Measurements from ENCODE around the gene DMC1. TPM values are rescaled to one million over a fixed set of nuclear protein-coding genes. Genes with fewer than 3 reads are reported as not detected.
A peak's percentile ranks its signal among the peaks of the same experiment; 100 is the strongest.

Gene DMC1
- total and polyA plus RNA-seq, 2 of the 4 experiments (the other 2 are of a cell fraction) = 0.18 to 0.38 TPM

GRCh38 chr22:38469306-38469781 is 100.6 kb downstream of the DMC1 start:
- Histone ChIP-seq H2BK15ac (ENCODE audit: low read depth, low read length) (no peak overlapping the region), H3K4me1 (ENCODE audit: control insufficient read depth, insufficient read depth, low read length) (peaks cover 13% of the 10 kb centered on the region), H3K27ac (ENCODE audit: insufficient read depth, low read length) (no peak overlapping the region; the same call in 1 of the 2 replicates), H3K18ac (ENCODE audit: low read depth, low read length) (no peak overlapping the region), H3K9me1 (ENCODE audit: insufficient read depth, low read length) (peaks cover 17% of the 10 kb centered on the region), H3K56ac (ENCODE audit: extremely low read depth, insufficient read depth, low read length) (no peak overlapping the region), H2BK120ac (ENCODE audit: low read depth, low read length) (no peak overlapping the region), H3K4ac (ENCODE audit: low read depth, low read length) (peak overlapping the region; percentile 100), H2AK5ac (ENCODE audit: low read depth, low read length) (peak overlapping the region; percentile 99), H4K20me1 (ENCODE audit: insufficient read depth, low read length) (no peaks in the 10 kb centered on the region; the same call in 1 of the 2 replicates), H3K4me3 (ENCODE audit: insufficient read depth, low read depth, low read length) (peak overlapping the region; percentile 95; the same call in 1 of the 2 replicates), H3K27me3 (ENCODE audit: control insufficient read depth, insufficient read depth, low read length) (no peaks in the 10 kb centered on the region), H2AFZ (replicated peaks; ENCODE audit: low read length, poor library complexity) (no peak overlapping the region), H3K23ac (ENCODE audit: low read depth, low read length) (peak overlapping the region; percentile 12; the same call in 1 of the 2 replicates), H3K9ac (ENCODE audit: low read depth, low read length) (no peak overlapping the region), H3K4me2 (ENCODE audit: low read depth, low read length) (peak overlapping the region; percentile 88), H2BK20ac (ENCODE audit: low read depth, low read length) (no peak overlapping the region), H3K9me3 (ENCODE audit: control insufficient read depth, insufficient read depth, low read length) (no peaks in the 10 kb centered on the region), H3K36me3 (ENCODE audit: control insufficient read depth, insufficient read depth, low read length) (peaks cover 10% of the 10 kb centered on the region), H4K91ac (ENCODE audit: insufficient read depth, low read depth, low read length) (peak overlapping the region; percentile 96; the same call in 1 of the 2 replicates), H2BK5ac (ENCODE audit: low read depth, low read length, poor library complexity, severe bottlenecking) (no peak overlapping the region), H2AK9ac (replicated peaks; ENCODE audit: low read depth, low read length, poor library complexity) (peak overlapping the region; percentile 100), H4K5ac (ENCODE audit: low read depth, low read length) (peak overlapping the region; percentile 0; the same call in 1 of the 2 replicates), H3K79me1 (ENCODE audit: low read depth in 1 of 2, low read length in 2 of 2) (peaks cover 3 to 61% of the 10 kb centered on the region in 2 experiments; a peak in 3 of 4 replicates), H4K8ac (ENCODE audit: low read depth in 2 of 2, low read length in 2 of 2) (no peak overlapping the region; a peak in 1 of 4 replicates), H3K14ac (replicated peaks; ENCODE audit: low read depth, low read length) (0 out of 2 replicates have a peak overlapping the region, but pooled peaks have one; percentile 100)
- 79% methylated on average over 3 of the region's 6 CpGs; no CpG with 5 or more reads in 1 of the 2 experiments for WGBS, 2 experiments (ENCODE audit: extremely low coverage in 2 of 2, insufficient read length in 1 of 2)
- dilution Hi-C loops (cut with HindIII; ENCODE audit: low sequenced_read_pairs, unreplicated experiment) (no loop called here), in situ Hi-C loops (cut with MboI; ENCODE audit: low sequenced_read_pairs) (no loop called here), intact Hi-C loops (cut with micrococcal nuclease) (no loop called here)
- BruUV-seq (replicated peaks) = no TSS peak
- DNase-seq (no peak), ATAC-seq (ENCODE audit: low read depth) (no peak)
- ChIA-PET CTCF (interaction anchor here (0.5 kb wide), 1 partner anchor 137 kb away, joined by 3 read pairs; no protein-coding TSS in a partner anchor), POLR2A (ENCODE audit: unreplicated experiment) (no interaction called here)
- TF ChIP-seq SMC3 (IDR thresholded peaks at IDR 0.05; ENCODE audit: low read depth, low read length) = no peak
- no peak for TF ChIP-seq CHD1 (IDR thresholded peaks at IDR 0.05; ENCODE audit: low read depth, low read length)
- TF ChIP-seq BHLHE40 (IDR thresholded peaks at IDR 0.05; ENCODE audit: low read depth, low read length) = no peak
- TF ChIP-seq CEBPB (IDR thresholded peaks at IDR 0.05; ENCODE audit: low read depth, low read length) = no peak
- TF ChIP-seq CTCF (conservative IDR thresholded peaks at IDR 0.05; ENCODE audit: low read depth, low read length) = no peak
- no peak for TF ChIP-seq NFE2L2 (IDR thresholded peaks at IDR 0.05; ENCODE audit: low read depth, low read length)
- TF ChIP-seq MAFK (IDR thresholded peaks at IDR 0.05; ENCODE audit: low read depth, low read length) = no peak
- TF ChIP-seq POLR2A (IDR thresholded peaks at IDR 0.05; ENCODE audit: low read depth, low read length) = no peak
- TF ChIP-seq MAZ (IDR thresholded peaks at IDR 0.05; ENCODE audit: borderline replicate concordance, low read depth, low read length) = no peak
- no peak for TF ChIP-seq MXI1 (IDR thresholded peaks at IDR 0.05; ENCODE audit: borderline replicate concordance, low read depth, low read length)
- no peak for TF ChIP-seq ELK1 (IDR thresholded peaks at IDR 0.05; ENCODE audit: borderline replicate concordance, low read depth, low read length)
